HFFc6 (cell line): ENCODE results near the gene RBCK1. TPM values are rescaled to one million over a fixed set of nuclear protein-coding genes. Genes with fewer than 3 reads are reported as not detected.

ENCODE experiments used
- DNase-seq: peaks from one replicate; pipeline ENCODE4 v3.0.0-alpha.2; 2018
- H3K27ac Mint-ChIP-seq: 2 replicates; pipeline ENCODE4 v1.8.0; 2020; ENCODE audit warnings: mild to moderate bottlenecking, mixed read lengths
- H3K27me3 Mint-ChIP-seq: 2 replicates; pipeline ENCODE4 v1.8.0; 2021; ENCODE audit warnings: mild to moderate bottlenecking, moderate library complexity, mixed read lengths; ENCODE audit not compliant: insufficient read depth
- H3K36me3 Mint-ChIP-seq: 2 replicates; pipeline ENCODE4 v1.8.0; 2021; ENCODE audit warnings: low read depth, mixed read lengths
- H3K4me1 Mint-ChIP-seq: 2 replicates; pipeline ENCODE4 v1.8.0; 2020; ENCODE audit warnings: low read depth, mixed read lengths
- H3K4me3 Mint-ChIP-seq: 2 replicates; pipeline ENCODE4 v1.8.0; 2020; ENCODE audit warnings: mild to moderate bottlenecking, moderate library complexity, mixed read lengths
- H3K9me3 Mint-ChIP-seq: 2 replicates; pipeline ENCODE4 v1.8.0; 2020; ENCODE audit warnings: mild to moderate bottlenecking, mixed read lengths
- total RNA-seq, 6 experiments: library from RNA; stranded (reverse); fragmentation: NEBNext Ultra II Directional; extraction: Animal tissue kit (Norgen Biotek cat#: 25700); gene quantifications; 2 replicates in 1 of 6; 3 replicates in 5 of 6; pipeline ENCODE4 v1.2.3, GENCODE V29; 2021
- TF ChIP-seq, protein P1 (sequence below): fragments of 200-600 bp; sonication (generic); IDR thresholded peaks from 2 replicates; pipeline ENCODE4 v1.5.0; 2021; ENCODE audit warnings: antibody characterized with exemption, mild to moderate bottlenecking

RBCK1 gene
- total RNA-seq, 6 experiments from 2014 or later: 76.4 to 84.1 (median 77.2) TPM

DNA sequence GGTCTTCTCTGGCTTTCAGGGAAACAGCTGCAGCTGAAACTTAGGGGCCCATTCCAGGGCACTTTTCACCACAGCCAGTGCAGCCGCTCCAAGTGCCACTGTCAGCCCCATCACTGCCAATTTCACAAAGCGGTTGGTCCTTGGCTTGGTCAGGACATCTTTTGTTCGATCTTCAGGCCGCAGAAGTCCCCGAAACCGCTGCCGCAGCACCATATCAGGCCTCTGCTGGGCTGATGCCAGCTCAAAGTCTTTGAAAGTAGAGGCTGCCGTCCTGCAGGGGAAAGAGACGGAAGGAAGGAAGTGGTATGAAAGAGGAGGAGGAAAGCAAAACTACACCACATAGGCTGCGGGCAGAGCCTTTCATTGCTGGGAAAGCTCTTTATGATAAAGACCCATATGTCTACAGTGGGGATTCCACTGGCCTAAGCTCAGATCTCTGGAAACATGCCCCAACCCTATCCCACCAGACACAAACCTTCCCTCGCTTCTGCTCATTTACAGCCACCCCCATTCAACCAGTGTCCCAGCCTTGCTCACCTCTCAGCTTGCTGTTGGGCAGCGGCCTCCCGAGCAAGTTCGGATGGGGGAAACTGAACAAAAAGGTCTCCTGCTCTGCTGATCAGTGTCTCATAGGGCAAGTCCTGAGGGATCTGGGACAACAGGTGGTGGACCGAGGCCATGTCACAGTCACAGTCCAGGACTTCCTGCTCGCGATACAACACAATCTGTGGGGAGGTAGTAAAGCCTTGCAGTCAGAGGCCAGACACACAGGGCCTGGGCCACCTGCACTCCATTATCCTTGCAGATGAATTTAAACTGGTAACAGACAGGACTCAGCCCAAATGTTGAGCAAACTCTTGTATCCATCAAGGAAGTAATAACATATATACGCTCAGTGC lies 30.7 kb downstream of the RBCK1 start:
- Mint-ChIP-seq H3K4me3 (no peak overlapping the region), H3K36me3 (peaks cover 36% of the 10 kb centered on the region), H3K9me3 (no peaks in the 10 kb centered on the region), H3K4me1 (peaks cover 13% of the 10 kb centered on the region; the same call in 1 of the 2 replicates), H3K27me3 (no peaks in the 10 kb centered on the region; the same call in 1 of the 2 replicates), H3K27ac (no peak overlapping the region)
- no peak for DNase-seq
- TF ChIP-seq, protein P1, sequence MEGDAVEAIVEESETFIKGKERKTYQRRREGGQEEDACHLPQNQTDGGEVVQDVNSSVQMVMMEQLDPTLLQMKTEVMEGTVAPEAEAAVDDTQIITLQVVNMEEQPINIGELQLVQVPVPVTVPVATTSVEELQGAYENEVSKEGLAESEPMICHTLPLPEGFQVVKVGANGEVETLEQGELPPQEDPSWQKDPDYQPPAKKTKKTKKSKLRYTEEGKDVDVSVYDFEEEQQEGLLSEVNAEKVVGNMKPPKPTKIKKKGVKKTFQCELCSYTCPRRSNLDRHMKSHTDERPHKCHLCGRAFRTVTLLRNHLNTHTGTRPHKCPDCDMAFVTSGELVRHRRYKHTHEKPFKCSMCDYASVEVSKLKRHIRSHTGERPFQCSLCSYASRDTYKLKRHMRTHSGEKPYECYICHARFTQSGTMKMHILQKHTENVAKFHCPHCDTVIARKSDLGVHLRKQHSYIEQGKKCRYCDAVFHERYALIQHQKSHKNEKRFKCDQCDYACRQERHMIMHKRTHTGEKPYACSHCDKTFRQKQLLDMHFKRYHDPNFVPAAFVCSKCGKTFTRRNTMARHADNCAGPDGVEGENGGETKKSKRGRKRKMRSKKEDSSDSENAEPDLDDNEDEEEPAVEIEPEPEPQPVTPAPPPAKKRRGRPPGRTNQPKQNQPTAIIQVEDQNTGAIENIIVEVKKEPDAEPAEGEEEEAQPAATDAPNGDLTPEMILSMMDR: no peak

DNA sequence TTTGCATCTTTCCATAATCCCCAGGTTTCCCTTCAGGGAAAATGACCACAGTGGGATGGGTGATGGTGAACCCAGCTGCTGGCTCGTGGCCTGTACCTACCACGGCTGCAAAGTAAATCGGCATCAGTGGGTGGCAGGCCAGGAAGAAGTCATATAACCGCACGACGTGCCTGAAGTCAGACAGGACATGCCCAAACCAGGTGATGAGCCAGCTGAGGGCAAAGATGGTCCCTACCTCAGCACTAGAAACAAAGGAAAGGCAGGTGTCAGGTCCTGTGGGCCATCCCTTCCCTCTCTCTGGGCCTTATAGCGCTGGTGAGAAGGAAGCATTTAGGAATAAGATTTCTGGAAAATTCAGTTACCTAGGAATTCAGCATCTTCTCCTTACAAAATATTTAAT lies 32.0 kb downstream of the RBCK1 start:
- TF ChIP-seq, protein P1: no peak
- H3K4me1 Mint-ChIP-seq: peaks cover 18% of the 10 kb centered on the region
- H3K36me3 Mint-ChIP-seq: peaks cover 48% of the 10 kb centered on the region
- no peak overlapping the region for H3K4me3 Mint-ChIP-seq
- H3K27ac Mint-ChIP-seq: no peak overlapping the region
- DNase-seq: no peak
- no peaks in the 10 kb centered on the region for H3K9me3 Mint-ChIP-seq
- H3K27me3 Mint-ChIP-seq: no peaks in the 10 kb centered on the region

DNA sequence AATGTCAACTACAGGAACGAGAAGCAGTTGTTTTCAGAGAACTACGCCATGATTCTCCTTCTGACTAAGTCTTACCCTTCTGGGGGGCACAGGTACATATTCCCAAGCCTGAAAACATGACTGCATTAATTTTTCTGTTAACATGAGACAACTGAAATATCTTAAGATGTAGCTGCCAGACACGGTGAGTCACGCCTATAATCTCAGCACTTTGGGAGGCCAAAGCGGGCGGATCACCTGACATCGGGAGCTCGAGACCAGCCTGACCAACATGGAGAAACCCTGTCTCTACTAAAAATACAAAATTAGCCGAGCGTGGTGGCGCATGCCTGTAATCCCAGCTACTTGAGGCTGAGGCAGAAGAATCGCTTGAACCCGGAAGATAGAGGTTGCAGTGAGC lies 32.5 kb downstream of the RBCK1 start:
- H3K4me1 Mint-ChIP-seq: peaks cover 23% of the 10 kb centered on the region
- TF ChIP-seq, protein P1: no peak
- no peak overlapping the region for H3K27ac Mint-ChIP-seq
- no peak overlapping the region for H3K4me3 Mint-ChIP-seq
- H3K36me3 Mint-ChIP-seq: peaks cover 49% of the 10 kb centered on the region
- no peaks in the 10 kb centered on the region for H3K27me3 Mint-ChIP-seq
- no peak for DNase-seq
- no peaks in the 10 kb centered on the region for H3K9me3 Mint-ChIP-seq

DNA sequence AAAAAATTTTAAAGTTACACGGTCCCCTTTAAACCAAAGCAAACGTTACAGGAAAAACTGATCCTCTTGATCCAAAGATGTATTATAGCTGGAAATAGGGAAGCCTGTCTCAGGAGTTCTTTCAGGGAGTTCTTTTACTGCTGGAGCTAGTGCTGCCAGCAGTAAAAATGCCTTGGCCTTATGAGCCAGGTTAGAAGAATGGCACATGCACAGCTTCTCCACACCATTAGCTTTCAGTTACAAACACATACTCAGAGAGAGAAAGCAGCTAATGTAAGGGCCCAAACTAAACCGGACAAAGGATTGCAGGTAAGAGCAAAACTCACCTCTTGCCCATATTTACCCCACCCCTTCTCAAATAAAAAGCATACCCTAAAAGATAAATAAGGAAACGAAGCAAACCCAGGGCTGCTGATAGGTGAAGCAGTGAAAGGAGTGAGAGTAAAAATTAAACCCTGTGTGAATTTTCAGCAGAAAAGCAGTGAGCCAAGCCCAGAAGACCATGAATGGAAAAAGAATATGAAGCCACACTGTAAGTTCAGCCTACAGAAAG lies 35.2 kb downstream of the RBCK1 start:
- H3K27ac Mint-ChIP-seq: peak overlapping the region; percentile 17; the same call in 1 of the 2 replicates
- H3K4me1 Mint-ChIP-seq: peaks cover 26% of the 10 kb centered on the region
- H3K9me3 Mint-ChIP-seq: no peaks in the 10 kb centered on the region
- no peak overlapping the region for H3K4me3 Mint-ChIP-seq
- no peaks in the 10 kb centered on the region for H3K27me3 Mint-ChIP-seq
- TF ChIP-seq, protein P1: no peak
- H3K36me3 Mint-ChIP-seq: peaks cover 44% of the 10 kb centered on the region
- DNase-seq: no peak

DNA sequence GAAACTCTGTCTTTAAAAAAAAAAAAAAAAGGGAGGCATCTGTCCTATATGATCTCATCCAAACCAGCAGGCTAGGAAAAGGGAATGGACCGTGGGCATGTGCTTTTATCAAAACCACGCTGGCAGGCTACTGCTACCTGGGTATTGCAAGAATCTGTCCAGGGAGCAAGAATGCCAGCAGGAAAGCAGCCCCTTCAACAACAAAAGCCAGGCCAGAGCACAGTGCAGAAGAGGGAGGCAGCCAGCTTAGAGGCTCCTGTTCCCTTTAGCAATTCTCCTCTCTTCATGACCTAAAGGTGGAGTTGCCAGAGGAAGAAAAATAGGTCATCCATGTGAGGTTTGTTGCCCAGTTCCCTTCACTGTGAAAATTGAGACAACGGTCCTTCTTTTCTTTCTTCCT lies 36.0 kb downstream of the RBCK1 start:
- Mint-ChIP-seq H3K27ac (peak overlapping the region; percentile 55; the same call in 1 of the 2 replicates), H3K36me3 (peaks cover 38% of the 10 kb centered on the region), H3K4me1 (peaks cover 26% of the 10 kb centered on the region), H3K4me3 (no peak overlapping the region), H3K9me3 (no peaks in the 10 kb centered on the region), H3K27me3 (no peaks in the 10 kb centered on the region)
- DNase-seq: no peak
- TF ChIP-seq, protein P1: no peak
